GM19395 (cell line): ENCODE data around the gene SLC35F5.
"Not testable (repeated sequence)": the region's sequence is repeated elsewhere in the genome, so short reads cannot be mapped to it uniquely, and the experiment has no call there.

Source experiments
- ATAC-seq: cut with Tn5 transposase; IDR thresholded peaks from one replicate; pipeline ENCODE4 v1.9.1; 2021; ENCODE audit warnings: mild to moderate bottlenecking, moderate library complexity; ENCODE audit not compliant: unreplicated experiment

The SLC35F5 gene

DNA sequence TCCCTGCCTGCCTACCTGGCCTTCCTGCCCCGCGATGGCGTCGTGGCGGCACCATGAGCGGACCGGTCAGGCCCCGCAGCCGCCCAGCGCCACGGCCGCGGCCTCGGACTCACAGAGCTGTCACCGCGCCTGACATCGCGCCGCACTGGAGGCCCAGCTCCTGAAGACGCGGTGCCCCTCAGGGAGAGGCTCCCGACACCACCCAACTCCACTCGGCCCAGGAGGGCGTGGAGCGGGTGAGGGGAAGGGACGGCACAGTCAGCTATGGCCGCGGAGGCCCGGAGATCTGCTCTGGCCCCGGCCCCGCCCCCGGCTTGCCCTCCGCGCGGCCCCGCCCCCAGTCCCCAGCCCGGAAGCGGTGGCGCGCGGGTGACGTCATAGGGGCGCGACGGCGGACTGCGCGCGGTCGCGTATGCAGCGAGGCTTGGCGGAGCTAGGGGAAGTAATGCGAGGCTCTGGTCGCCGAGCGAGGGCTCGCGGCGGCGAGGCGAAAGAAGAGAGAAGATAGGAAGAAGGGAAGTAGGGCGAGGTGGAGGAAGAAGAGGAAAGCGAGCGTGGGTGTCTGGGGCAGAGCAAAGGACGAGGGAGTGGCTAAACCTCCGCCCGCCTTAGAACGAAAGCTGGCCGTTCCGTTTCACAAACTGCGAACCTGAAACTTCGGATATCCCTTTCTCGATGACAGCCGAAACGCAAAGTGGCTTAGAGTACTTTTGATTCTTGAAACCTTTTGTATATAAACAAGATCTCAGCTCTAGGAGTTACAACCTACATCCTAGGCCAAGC, at the start of gene SLC35F5:
SLC35F5 (minus strand) TSS at position 288 of the 783 bp plus-strand sequence; CDS start at position 55, 233 bp downstream.
- peak; percentile 85 for ATAC-seq

DNA sequence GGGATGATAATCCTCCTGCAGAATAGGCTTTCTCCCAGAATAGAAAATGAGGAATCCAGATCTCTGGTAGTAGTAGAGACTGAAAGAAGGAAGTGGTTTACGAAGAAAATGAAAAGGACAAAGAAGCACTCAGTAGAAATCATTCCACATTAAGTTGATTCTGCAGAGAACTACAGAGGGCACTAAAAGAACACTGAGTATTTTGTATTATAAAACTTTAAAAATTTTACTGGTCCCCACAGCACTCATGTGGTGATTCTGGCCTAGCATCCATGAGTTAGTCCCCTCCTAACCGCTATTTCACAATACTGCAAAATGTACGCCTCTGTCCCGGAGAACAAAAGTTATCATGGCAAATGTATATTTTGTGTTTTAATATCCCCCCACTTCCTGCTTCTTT, 42.9 kb upstream of the SLC35F5 start:
- ATAC-seq, result no peak

GRCh38 chr2:113797237-113797636, 40.8 kb upstream of the SLC35F5 start:
- no peak for ATAC-seq

DNA sequence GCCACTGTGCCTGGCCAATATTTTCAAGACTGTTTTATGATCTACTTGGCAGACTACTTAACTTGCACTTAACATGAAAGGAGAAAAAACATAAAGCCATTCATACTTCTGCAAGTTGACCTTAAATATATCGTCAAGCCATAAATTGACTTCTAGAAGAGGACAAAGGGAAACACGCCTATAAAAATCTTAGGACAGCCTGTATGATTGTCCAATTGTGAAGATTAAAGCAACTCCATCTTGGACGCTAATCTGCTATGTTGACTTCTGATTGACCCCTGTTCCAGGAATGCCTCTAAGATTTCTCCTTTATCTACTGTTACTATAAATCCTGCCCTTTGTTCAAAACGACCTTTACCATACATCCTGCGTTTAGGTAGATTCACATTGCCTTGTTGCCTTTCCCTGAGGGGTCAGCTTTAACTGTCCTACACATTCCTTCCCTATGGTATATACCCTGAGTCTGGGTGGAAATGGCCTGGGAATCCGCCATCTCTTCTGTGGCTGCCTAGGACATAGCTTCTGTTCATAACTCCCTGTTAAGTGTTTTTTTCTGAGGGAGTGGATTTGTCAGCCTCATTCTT, 40.2 kb upstream of the SLC35F5 start:
- ATAC-seq, result no peak

DNA sequence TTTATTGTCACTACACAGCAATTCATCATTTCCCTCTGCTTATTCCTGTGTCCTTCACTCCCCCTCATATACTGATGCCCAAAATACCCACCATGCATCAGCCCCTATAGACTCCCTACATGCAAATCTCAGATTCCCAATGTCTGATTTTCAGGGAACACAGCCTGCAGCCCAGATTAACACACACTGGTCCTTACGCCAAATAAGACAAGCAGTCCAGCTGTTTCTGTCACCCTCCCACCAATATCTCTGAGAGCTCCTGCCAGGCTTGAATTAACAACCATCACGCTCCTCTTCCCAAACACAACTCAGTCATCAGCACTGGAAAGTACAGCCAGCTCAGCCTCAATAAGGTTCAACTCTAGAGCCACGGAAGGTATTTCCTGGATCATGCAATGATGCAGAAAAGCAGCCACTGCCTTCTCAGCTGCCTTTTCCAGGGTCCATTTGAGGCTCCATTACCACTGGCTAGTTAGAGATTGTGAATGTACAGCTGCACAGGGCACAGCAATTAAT, 39.0 kb upstream of the SLC35F5 start:
- no peak for ATAC-seq

GRCh38 chr2:113791697-113792590, 35.5 kb upstream of the SLC35F5 start:
- peak; percentile 93 for ATAC-seq

GRCh38 chr2:113784823-113785744, 28.6 kb upstream of the SLC35F5 start:
- ATAC-seq, result no peak

GRCh38 chr2:113780472-113780871, 24.0 kb upstream of the SLC35F5 start:
- no peak for ATAC-seq

DNA sequence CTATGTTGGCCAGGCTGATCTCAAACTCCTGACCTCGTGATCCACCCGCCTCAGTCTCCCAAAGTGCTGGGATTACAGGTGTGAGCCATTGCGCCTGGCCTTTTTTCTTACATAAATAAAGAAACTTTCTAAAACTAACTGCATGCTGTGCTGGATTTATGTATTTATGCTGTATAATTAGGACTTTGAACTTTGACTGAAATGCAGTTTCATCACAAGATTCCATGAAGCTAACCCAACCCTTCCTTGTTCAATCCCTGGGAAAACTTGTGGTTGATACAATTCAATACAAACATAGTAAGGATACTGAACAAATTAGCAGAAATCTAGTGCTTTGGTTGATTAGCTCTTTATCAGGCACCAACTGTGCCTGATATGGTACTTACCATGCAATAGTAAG, 20.9 kb upstream of the SLC35F5 start:
- ATAC-seq, result no peak

GRCh38 chr2:113776949-113777348, 20.5 kb upstream of the SLC35F5 start:
- no peak for ATAC-seq

- not testable (repeated sequence) for ATAC-seq
Measured at GRCh38 chr2:113774616-113775015, 18.2 kb upstream of the SLC35F5 start.

GRCh38 chr2:113770929-113771328, 14.5 kb upstream of the SLC35F5 start:
- no peak for ATAC-seq

DNA sequence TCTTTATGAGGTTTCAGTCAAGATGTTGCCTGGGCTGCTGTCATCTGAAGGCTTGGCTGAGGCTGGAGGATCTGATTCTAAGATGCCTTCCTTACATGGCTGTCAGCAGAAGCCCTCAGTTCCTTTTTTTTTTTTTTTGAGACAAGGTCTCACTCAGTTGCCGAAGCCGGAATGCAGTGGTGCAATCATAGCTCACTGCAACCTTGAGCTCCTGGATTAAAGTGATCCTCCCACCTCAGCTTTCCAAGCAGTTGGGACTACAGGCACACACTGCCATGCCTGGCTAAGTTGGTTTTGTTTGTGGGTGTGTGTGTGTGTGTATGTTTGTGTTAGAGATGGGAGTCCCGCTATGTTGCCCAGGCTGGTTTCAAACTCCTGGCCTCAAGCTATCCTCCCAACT, 13.1 kb upstream of the SLC35F5 start:
- no peak for ATAC-seq

- ATAC-seq, result no peak
Measured at GRCh38 chr2:113768770-113769169, 12.3 kb upstream of the SLC35F5 start.

DNA sequence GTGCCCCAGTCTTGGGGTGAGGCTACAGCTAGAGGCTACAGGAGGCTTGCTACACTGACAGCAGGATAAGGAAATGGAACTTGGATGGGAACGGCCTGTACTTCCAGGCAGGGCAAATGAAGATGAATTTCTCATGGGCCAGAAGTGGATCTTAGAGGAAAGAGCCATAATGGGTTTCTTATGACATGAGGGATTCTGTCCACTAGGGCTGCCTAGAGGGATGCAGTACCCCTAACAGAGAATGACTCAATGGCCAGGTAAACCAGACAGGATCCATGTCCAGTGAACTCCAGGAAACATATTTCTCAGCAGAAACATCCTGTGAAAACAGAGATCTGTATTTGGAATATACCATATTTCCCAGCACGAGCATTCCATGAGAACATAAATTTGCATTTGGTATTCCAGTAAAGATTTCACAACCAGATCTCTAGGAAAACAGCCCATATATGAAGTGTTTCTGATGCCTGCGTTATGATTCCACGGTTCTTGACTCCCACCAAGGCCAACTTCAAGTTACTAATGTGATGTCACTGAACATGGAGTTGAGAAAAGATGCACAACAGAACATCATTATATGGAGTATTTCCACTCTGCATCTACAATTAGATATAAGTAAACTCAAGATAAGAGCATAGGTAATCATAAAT, 11.5 kb upstream of the SLC35F5 start:
- no peak for ATAC-seq

GRCh38 chr2:113765276-113765675, 8.8 kb upstream of the SLC35F5 start:
- no peak for ATAC-seq

- no peak for ATAC-seq
Measured at GRCh38 chr2:113762377-113763118, 6.1 kb upstream of the SLC35F5 start.

DNA sequence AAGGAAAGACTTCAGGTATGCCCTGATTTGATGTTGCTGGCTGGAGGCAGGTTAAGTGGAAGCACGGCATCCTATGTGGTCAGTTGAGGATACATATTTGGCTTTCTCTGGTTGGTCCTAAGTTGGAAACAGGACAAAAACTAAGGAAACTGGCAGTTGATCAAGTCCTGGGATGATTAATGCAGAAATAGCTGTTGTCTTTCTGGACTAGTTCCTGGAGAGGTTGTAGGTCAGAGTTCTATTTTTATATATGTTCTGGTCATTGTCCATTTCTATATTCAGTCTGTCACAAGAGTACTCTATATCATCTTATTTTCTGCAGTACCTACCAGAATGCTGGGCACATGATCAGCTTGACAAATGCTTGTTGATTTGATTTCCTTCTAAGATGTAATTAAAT, 4.0 kb upstream of the SLC35F5 start:
- no peak for ATAC-seq

- no peak for ATAC-seq
Measured at GRCh38 chr2:113757138-113757657, 756 bp upstream of the SLC35F5 start.
